DOHH2 (cell line): ENCODE data around the gene COPZ1.

Experiments
- H3F3A ChIP-seq: fragments of 200-600 bp; sonication (generic), shearing (Covaris generic); 2 replicates; pipeline ENCODE4 v1.6.0; 2016; ENCODE audit warnings: antibody characterized with exemption, mild to moderate bottlenecking; ENCODE audit not compliant: control insufficient read depth, insufficient read depth
- H3K27ac ChIP-seq: fragments of 200-600 bp; sonication (generic); 2 replicates; pipeline ENCODE4 v1.5.1; 2014; ENCODE audit warnings: low read depth, mild to moderate bottlenecking, low read length, moderate library complexity
- H3K27me3 ChIP-seq: fragments of 200-600 bp; sonication (generic); 2 replicates; pipeline ENCODE4 v1.6.1; 2014; ENCODE audit warnings: mild to moderate bottlenecking, low read length, mixed read lengths; ENCODE audit not compliant: control insufficient read depth
- H3K36me3 ChIP-seq: fragments of 200-600 bp; sonication (generic); 2 replicates; pipeline ENCODE4 v1.6.1; 2014; ENCODE audit warnings: mild to moderate bottlenecking, low read length, moderate library complexity, mixed read lengths; ENCODE audit not compliant: control insufficient read depth
- H3K4me1 ChIP-seq: fragments of 200-600 bp; sonication (generic); 2 replicates; pipeline ENCODE4 v1.6.1; 2014; ENCODE audit warnings: mild to moderate bottlenecking, low read length, mixed read lengths; ENCODE audit not compliant: control insufficient read depth
- H3K4me2 ChIP-seq: fragments of 200-600 bp; sonication (generic); 2 replicates; pipeline ENCODE4 v1.6.0; 2014; ENCODE audit warnings: mild to moderate bottlenecking, low read length, moderate library complexity
- H3K4me3 ChIP-seq: fragments of 200-600 bp; sonication (generic); 2 replicates; pipeline ENCODE4 v1.5.1; 2014; ENCODE audit warnings: mild to moderate bottlenecking, low read length, mixed read lengths
- H3K79me2 ChIP-seq: fragments of 200-600 bp; sonication (generic); 2 replicates; pipeline ENCODE4 v1.6.1; 2014; ENCODE audit warnings: mild to moderate bottlenecking, low read length, mixed read lengths; ENCODE audit not compliant: control insufficient read depth
- H3K9me2 ChIP-seq: fragments of 200-600 bp; sonication (generic); replicated peaks from 2 replicates; pipeline ENCODE4 v1.6.1; 2014; ENCODE audit warnings: mild to moderate bottlenecking, low read length, mixed read lengths; ENCODE audit not compliant: control insufficient read depth
- H3K9me3 ChIP-seq: fragments of 200-600 bp; sonication (generic); 2 replicates; pipeline ENCODE4 v1.6.1; 2014; ENCODE audit warnings: antibody characterized with exemption, low read length, mixed read lengths; ENCODE audit not compliant: control insufficient read depth, insufficient read depth
- H4K20me1 ChIP-seq: fragments of 200-600 bp; sonication (generic); 2 replicates; pipeline ENCODE4 v1.6.0; 2014; ENCODE audit warnings: low read depth, mild to moderate bottlenecking, antibody characterized with exemption, low read length, moderate library complexity; ENCODE audit not compliant: control insufficient read depth, insufficient read depth
- EZH2phosphoT487 ChIP-seq: fragments of 200-600 bp; sonication (generic); IDR thresholded peaks from 2 replicates; pipeline ENCODE4 v1.6.1; 2017; ENCODE audit warnings: borderline replicate concordance, mild to moderate bottlenecking, antibody characterized with exemption, low read length, moderate library complexity, mixed read lengths
- TF ChIP-seq, protein P1 (sequence below): fragments of 200-600 bp; sonication (generic); IDR thresholded peaks from one replicate; pipeline ENCODE4 v1.5.1; 2014; ENCODE audit warnings: antibody characterized with exemption, mild to moderate bottlenecking, low read depth, low read length; ENCODE audit not compliant: poor library complexity, severe bottlenecking

Gene COPZ1

DNA sequence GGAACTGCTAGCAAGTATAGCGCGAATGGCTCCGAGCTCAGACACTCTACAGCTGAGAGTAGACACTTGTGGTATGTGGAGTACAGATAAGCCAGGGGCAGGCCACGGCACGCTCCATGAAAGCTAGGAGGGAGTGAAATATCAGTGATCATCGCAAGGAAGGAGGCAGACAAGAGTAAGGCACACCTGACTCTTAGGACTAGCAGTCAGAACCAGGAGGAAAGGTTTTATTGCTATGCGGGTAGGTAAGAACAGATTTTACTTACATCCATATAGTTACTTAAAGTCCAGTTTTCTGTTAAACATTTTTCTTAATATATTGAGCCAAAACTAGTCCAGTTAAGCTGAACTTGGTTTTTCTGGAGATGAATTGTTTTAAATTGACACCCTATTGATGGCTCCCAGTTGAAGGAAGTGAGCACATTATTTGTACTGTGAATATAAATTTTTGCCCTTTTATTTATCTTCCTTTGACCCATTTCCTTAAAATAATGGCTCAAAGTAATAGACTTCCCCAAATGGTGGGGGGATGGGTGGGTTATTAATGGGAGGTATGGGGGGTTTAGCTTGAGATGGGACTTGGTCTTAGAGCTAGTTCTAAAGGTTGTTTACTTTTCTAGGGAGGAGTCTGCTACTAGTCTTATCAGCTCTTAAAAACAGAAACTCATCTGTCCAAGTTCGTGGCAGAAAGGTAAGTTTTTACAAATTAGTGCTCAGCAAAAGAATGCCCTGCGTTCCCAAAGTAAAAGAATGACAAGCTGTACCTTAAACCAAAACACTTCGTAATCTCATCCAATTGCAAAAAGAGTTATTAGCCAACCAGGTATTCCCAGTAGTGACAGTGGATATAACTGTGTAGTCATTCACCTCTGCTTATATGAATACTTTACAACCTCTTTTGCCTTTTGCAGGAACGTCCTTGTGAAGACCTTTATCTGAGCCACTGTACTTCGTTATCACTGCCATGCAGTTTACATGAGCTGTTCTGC lies 38.6 kb upstream of the COPZ1 start:
- Histone ChIP-seq H3K79me2 (peaks cover 30% of the 10 kb centered on the region), H4K20me1 (peaks cover 34% of the 10 kb centered on the region), H3K27ac (no peak overlapping the region; the same call in 1 of the 2 replicates), H3K9me2 (no peaks in the 10 kb centered on the region), H3K9me3 (no peaks in the 10 kb centered on the region), H3K36me3 (peaks cover 71% of the 10 kb centered on the region), H3F3A (peaks cover 83% of the 10 kb centered on the region), H3K4me1 (peaks cover 70% of the 10 kb centered on the region), H3K4me2 (peak overlapping the region; percentile 6; the same call in 1 of the 2 replicates), H3K4me3 (no peak overlapping the region), H3K27me3 (no peaks in the 10 kb centered on the region)
- TF ChIP-seq, protein P1, sequence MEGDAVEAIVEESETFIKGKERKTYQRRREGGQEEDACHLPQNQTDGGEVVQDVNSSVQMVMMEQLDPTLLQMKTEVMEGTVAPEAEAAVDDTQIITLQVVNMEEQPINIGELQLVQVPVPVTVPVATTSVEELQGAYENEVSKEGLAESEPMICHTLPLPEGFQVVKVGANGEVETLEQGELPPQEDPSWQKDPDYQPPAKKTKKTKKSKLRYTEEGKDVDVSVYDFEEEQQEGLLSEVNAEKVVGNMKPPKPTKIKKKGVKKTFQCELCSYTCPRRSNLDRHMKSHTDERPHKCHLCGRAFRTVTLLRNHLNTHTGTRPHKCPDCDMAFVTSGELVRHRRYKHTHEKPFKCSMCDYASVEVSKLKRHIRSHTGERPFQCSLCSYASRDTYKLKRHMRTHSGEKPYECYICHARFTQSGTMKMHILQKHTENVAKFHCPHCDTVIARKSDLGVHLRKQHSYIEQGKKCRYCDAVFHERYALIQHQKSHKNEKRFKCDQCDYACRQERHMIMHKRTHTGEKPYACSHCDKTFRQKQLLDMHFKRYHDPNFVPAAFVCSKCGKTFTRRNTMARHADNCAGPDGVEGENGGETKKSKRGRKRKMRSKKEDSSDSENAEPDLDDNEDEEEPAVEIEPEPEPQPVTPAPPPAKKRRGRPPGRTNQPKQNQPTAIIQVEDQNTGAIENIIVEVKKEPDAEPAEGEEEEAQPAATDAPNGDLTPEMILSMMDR, result no peak
- TF ChIP-seq EZH2phosphoT487, result no peak

DNA sequence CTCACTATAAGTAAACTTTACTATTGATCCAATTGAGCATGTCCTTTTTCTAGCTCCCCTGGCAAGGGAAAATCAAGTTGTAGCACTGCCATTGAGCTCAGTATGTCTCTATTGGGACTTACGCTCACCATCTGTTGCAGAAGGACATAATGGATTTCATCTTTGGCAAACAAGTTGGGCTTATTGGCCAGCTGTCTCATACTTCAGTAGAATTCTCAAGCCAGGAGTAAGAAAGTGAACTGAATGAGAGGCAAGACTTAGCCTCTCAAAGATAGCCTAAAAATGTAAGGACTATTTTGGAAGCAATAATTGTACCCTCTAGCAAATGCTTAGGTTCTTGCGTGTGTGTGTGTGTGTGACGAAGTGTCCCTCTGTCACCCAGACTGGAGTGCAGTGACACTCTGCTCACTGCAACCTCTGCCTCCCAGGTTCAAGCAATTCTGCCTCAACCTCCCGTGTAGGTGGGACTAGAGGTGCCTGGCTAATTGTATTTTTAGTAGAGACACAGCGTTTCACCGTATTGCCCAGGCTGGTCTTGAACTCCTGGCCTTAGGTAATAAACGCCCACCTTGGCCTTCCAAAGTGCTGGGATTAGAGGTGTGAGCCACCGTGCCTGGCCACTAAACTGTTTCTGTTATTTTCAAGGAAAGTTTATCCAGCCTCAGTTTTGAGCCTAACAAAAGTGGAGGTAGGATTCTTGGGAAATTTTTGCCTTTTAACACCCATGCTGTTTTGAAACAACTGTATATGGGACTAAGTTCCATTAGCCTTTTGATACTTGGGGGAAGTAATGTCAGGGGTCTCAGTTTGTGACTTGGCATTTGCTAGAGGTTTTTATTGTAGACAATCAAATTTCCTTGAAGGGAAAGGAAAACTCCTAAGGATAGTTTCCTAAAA lies 37.4 kb upstream of the COPZ1 start:
- no peaks in the 10 kb centered on the region for H3K27me3 ChIP-seq
- peaks cover 24% of the 10 kb centered on the region for H4K20me1 ChIP-seq
- H3K9me2 ChIP-seq, result no peaks in the 10 kb centered on the region
- H3K9me3 ChIP-seq, result no peaks in the 10 kb centered on the region
- peaks cover 72% of the 10 kb centered on the region for H3F3A ChIP-seq
- H3K27ac ChIP-seq, result no peak overlapping the region
- H3K4me2 ChIP-seq, result no peak overlapping the region; the same call in 1 of the 2 replicates
- H3K4me3 ChIP-seq, result no peak overlapping the region
- H3K4me1 ChIP-seq, result peaks cover 60% of the 10 kb centered on the region
- H3K36me3 ChIP-seq, result peaks cover 60% of the 10 kb centered on the region
- no peak for TF ChIP-seq EZH2phosphoT487
- TF ChIP-seq, protein P1, result no peak
- peaks cover 19% of the 10 kb centered on the region for H3K79me2 ChIP-seq

DNA sequence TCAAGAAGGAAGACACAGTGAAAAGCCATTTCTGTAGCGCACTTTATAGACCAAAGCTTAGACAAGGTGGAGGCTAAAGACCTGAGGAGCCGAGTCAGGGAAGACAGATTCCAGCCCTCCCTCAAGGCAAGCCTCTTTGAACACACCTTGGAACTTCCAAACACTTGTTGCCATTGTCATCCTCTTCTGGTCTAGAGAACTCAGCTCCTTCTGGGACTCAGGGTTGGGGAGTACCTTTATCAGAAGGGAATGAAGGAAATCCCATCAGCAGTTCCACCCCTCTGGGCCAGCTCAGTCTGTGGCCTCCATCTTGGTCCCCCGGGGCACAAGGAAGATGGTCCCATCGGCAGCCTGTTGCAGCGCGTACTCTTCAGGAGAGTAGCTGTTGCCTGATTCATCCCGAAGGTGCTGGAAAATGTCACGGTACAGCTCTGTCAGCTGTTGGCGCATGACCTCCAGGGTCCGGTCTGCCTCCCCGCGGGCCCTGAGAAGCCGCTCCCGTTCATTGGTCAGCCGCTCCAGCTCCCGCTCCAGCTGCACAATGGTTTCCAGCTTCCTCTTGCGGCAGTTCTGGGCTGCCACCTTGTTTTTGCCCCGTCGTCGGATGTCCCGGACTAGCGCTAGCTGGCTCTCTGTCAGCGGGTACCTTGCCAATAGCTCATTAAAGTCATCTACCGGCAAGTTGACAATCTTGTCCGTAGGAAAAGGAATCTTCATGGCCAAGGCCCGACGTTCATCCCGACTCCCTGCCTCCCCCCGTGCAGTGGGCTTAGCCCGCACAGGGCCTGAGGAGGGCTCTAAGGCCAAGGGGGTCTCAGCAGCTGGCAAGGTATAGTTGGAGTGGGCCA lies 32.6 kb upstream of the COPZ1 start:
- Histone ChIP-seq H3K4me3 (no peak overlapping the region), H3K4me1 (peaks cover 26% of the 10 kb centered on the region), H3K9me2 (no peaks in the 10 kb centered on the region), H3K9me3 (no peaks in the 10 kb centered on the region), H3F3A (peaks cover 28% of the 10 kb centered on the region), H3K27ac (no peak overlapping the region), H3K79me2 (no peaks in the 10 kb centered on the region), H3K27me3 (peaks cover 2% of the 10 kb centered on the region; the same call in 1 of the 2 replicates), H3K36me3 (peaks cover 12% of the 10 kb centered on the region), H4K20me1 (no peaks in the 10 kb centered on the region), H3K4me2 (no peak overlapping the region)
- no peak for TF ChIP-seq EZH2phosphoT487
- TF ChIP-seq, protein P1, result no peak
